Measurements from ENCODE around the gene CEP170B. TPM values are rescaled to one million over a fixed set of nuclear protein-coding genes. Genes with fewer than 3 reads are reported as not detected.
A peak's percentile ranks its signal among the peaks of the same experiment; 100 is the strongest.

CEP170B gene
- total and polyA plus RNA-seq, 4 donors: 1.5 to 10.9 (median 6.7) TPM

GRCh38 chr14:104897330-104898194 lies 32.5 kb downstream of the CEP170B start:
- peaks cover 0 to 4% (median 0%) of the 10 kb centered on the region in 4 donors for H3K36me3 ChIP-seq (ENCODE audit: control insufficient read depth in 4 of 4, insufficient read depth in 3 of 4, low read depth in 1 of 4, low read length in 3 of 4)
- 78% methylated on average over 37 of the region's 37 CpGs for WGBS
- H3K9ac ChIP-seq (ENCODE audit: low read depth in 1 of 2, low read length in 2 of 2): no peak overlapping the region
- TF ChIP-seq RXRA (IDR thresholded peaks at IDR 0.05) (no peak), TAF1 (conservative IDR thresholded peaks at IDR 0.05) (no peak), EGR1 (IDR thresholded peaks at IDR 0.05; ENCODE audit: low read depth in 2 of 2) (no peak), CTCF (IDR thresholded peaks at IDR 0.05; ENCODE audit: low read depth, low read length, missing input control) (no peak), RAD21 (IDR thresholded peaks at IDR 0.05) (no peak), YY1 (IDR thresholded peaks at IDR 0.05) (no peak), HNF4A (conservative IDR thresholded peaks at IDR 0.05) (no peak), MAX (IDR thresholded peaks at IDR 0.05) (no peak), SP1 (IDR thresholded peaks at IDR 0.05) (no peak), GABPA (IDR thresholded peaks at IDR 0.05 in 1 of 2, conservative IDR thresholded peaks at IDR 0.05 in 1 of 2) (no peak)
- TF ChIP-seq, protein P1, sequence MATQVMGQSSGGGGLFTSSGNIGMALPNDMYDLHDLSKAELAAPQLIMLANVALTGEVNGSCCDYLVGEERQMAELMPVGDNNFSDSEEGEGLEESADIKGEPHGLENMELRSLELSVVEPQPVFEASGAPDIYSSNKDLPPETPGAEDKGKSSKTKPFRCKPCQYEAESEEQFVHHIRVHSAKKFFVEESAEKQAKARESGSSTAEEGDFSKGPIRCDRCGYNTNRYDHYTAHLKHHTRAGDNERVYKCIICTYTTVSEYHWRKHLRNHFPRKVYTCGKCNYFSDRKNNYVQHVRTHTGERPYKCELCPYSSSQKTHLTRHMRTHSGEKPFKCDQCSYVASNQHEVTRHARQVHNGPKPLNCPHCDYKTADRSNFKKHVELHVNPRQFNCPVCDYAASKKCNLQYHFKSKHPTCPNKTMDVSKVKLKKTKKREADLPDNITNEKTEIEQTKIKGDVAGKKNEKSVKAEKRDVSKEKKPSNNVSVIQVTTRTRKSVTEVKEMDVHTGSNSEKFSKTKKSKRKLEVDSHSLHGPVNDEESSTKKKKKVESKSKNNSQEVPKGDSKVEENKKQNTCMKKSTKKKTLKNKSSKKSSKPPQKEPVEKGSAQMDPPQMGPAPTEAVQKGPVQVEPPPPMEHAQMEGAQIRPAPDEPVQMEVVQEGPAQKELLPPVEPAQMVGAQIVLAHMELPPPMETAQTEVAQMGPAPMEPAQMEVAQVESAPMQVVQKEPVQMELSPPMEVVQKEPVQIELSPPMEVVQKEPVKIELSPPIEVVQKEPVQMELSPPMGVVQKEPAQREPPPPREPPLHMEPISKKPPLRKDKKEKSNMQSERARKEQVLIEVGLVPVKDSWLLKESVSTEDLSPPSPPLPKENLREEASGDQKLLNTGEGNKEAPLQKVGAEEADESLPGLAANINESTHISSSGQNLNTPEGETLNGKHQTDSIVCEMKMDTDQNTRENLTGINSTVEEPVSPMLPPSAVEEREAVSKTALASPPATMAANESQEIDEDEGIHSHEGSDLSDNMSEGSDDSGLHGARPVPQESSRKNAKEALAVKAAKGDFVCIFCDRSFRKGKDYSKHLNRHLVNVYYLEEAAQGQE (IDR thresholded peaks at IDR 0.05): no peak
- TF ChIP-seq, protein P2, sequence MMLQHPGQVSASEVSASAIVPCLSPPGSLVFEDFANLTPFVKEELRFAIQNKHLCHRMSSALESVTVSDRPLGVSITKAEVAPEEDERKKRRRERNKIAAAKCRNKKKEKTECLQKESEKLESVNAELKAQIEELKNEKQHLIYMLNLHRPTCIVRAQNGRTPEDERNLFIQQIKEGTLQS (IDR thresholded peaks at IDR 0.05): no peak
- H3K27ac ChIP-seq (ENCODE audit: low read depth in 1 of 2, low read length in 2 of 2): no peak overlapping the region
- no peaks in the 10 kb centered on the region for H3K9me3 ChIP-seq (ENCODE audit: control insufficient read depth in 4 of 4, low read length in 3 of 4)
- DNase-seq (ENCODE audit: low spot score): peak; percentile 27
- H3K27me3 ChIP-seq (ENCODE audit: control insufficient read depth in 4 of 4, insufficient read depth in 4 of 4, low read length in 3 of 4): no peaks in the 10 kb centered on the region
- H3K4me1 ChIP-seq (ENCODE audit: control insufficient read depth in 4 of 4, insufficient read depth in 4 of 4, low read length in 3 of 4): peaks cover 5 to 16% (median 6%) of the 10 kb centered on the region in 4 donors
- no peak overlapping the region for H3K4me3 ChIP-seq (ENCODE audit: low read depth in 1 of 3, low read length in 3 of 3)

GRCh38 chr14:104898195-104898558 lies 33.1 kb downstream of the CEP170B start:
- 93% methylated on average over 7 of the region's 7 CpGs for WGBS
- no peak for DNase-seq (ENCODE audit: low spot score)

More at GRCh38 chr14:104898195-104898558, 33.1 kb downstream of the CEP170B start:
- TF ChIP-seq FOXA1 (IDR thresholded peaks at IDR 0.05): no peak
- peaks cover 0 to 2% (median 0%) of the 10 kb centered on the region in 4 donors for H3K36me3 ChIP-seq (ENCODE audit: control insufficient read depth in 4 of 4, insufficient read depth in 3 of 4, low read depth in 1 of 4, low read length in 3 of 4)
- no peaks in the 10 kb centered on the region for H3K9me3 ChIP-seq (ENCODE audit: control insufficient read depth in 4 of 4, low read length in 3 of 4)
- no peaks in the 10 kb centered on the region for H3K27me3 ChIP-seq (ENCODE audit: control insufficient read depth in 4 of 4, insufficient read depth in 4 of 4, low read length in 3 of 4)
- H3K27ac ChIP-seq (ENCODE audit: low read depth in 1 of 2, low read length in 2 of 2): no peak overlapping the region
- H3K4me3 ChIP-seq (ENCODE audit: low read depth in 1 of 3, low read length in 3 of 3): no peak overlapping the region
- no peak overlapping the region for H3K9ac ChIP-seq (ENCODE audit: low read depth in 1 of 2, low read length in 2 of 2)
- peaks cover 5 to 16% (median 6%) of the 10 kb centered on the region in 4 donors for H3K4me1 ChIP-seq (ENCODE audit: control insufficient read depth in 4 of 4, insufficient read depth in 4 of 4, low read length in 3 of 4)
